ENCODE results near the gene PPARD.

The PPARD gene

GRCh38 chr6:35465646-35466045 is 123.3 kb downstream of the PPARD start:
- DNase-seq (ENCODE audit: low read depth in 1 of 2, low spot score in 1 of 2): no peak

- DNase-seq (ENCODE audit: low read depth in 1 of 2, low spot score in 1 of 2): peak; percentile 91 to 93
Measured at GRCh38 chr6:35468181-35468979, 126.0 kb downstream of the PPARD start, which contains the start of gene RPL10A. Gene RPL10A, plus strand, starts transcription at chr6:35468401. Its CDS starts 34 bp downstream, at chr6:35468435.

GRCh38 chr6:35468980-35469750 is 126.8 kb downstream of the PPARD start:
- peak in 1 of 2 donors; percentile 39 for DNase-seq (ENCODE audit: low read depth in 1 of 2, low spot score in 1 of 2)

- DNase-seq (ENCODE audit: low read depth in 1 of 2, low spot score in 1 of 2): no peak
Measured at GRCh38 chr6:35469751-35470662, 127.6 kb downstream of the PPARD start.

- DNase-seq (ENCODE audit: low read depth in 1 of 2, low spot score in 1 of 2): no peak
Measured at GRCh38 chr6:35470663-35471120, 128.3 kb downstream of the PPARD start.

- DNase-seq (ENCODE audit: low read depth in 1 of 2, low spot score in 1 of 2): no peak
Measured at GRCh38 chr6:35471836-35472345, 129.5 kb downstream of the PPARD start.

- no peak for DNase-seq (ENCODE audit: low read depth in 1 of 2, low spot score in 1 of 2)
Measured at GRCh38 chr6:35473075-35473849, 130.9 kb downstream of the PPARD start.

GRCh38 chr6:35473850-35474130 is 131.4 kb downstream of the PPARD start:
- DNase-seq (ENCODE audit: low read depth in 1 of 2, low spot score in 1 of 2): no peak

- no peak for DNase-seq (ENCODE audit: low read depth in 1 of 2, low spot score in 1 of 2)
Measured at GRCh38 chr6:35474131-35474941, 132.0 kb downstream of the PPARD start.

- DNase-seq (ENCODE audit: low read depth in 1 of 2, low spot score in 1 of 2): no peak
Measured at GRCh38 chr6:35474942-35475570, 132.7 kb downstream of the PPARD start.

- no peak for DNase-seq (ENCODE audit: low read depth in 1 of 2, low spot score in 1 of 2)
Measured at GRCh38 chr6:35475573-35475972, 133.2 kb downstream of the PPARD start.

- DNase-seq (ENCODE audit: low read depth in 1 of 2, low spot score in 1 of 2): no peak
Measured at GRCh38 chr6:35476004-35476403, 133.6 kb downstream of the PPARD start.

- no peak for DNase-seq (ENCODE audit: low read depth in 1 of 2, low spot score in 1 of 2)
Measured at GRCh38 chr6:35477028-35477427, 134.7 kb downstream of the PPARD start.
